ENCODE measurements around the gene IL1B. TPM values are rescaled to one million over a fixed set of nuclear protein-coding genes. Genes with fewer than 3 reads are reported as not detected.
"Not testable (repeated sequence)": the region's sequence is repeated elsewhere in the genome, so short reads cannot be mapped to it uniquely, and the experiment has no call there.

The IL1B gene
- 8.2 TPM for total RNA-seq
- long read RNA-seq, partial matches to known transcripts: 1 of 5 reads
- long read RNA-seq, other reads (novel, unspliced or antisense): 3 of 5 reads

DNA sequence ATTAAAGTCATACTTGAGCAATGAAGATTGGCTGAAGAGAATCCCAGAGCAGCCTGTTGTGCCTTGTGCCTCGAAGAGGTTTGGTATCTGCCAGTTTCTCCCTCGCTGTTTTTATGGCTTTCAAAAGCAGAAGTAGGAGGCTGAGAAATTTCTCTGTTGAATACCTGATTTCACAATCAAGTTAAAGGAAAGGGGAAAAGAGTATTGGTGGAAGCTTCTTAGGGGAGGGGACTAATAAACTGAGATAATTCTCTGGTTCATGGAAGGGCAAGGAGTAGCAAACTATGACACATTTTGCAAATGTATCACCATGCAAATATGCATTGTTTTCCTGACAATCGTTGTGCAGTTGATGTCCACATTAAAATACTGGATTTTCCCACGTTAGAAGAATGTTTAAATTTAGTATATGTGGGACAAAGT, at the start of gene IL1B:
Gene IL1B, minus strand, starts transcription at position 85 of the 423 bp plus-strand sequence. CDS start 550 bp downstream, outside the sequence.
- DNase-seq (ENCODE audit: low spot score): no peak

DNA sequence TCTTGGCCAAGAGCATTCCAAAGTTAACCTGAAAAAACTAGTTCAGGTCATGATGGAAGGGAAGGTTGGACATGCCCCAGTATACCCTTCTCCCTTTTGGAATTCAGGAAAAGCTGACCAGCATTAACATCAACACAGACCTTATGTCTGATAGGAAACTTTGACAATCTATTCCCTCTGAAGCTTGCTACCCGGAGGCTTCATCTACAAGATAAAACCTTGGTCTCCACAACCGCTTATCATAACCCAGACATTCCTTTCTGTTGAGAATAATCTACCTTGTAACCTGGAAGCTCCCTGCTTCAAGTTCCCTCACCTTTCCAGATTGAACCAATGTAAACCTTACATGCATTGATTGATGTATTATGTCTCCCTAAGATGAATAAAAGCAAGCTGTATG, 49.7 kb upstream of the IL1B start:
- no peak for DNase-seq (ENCODE audit: low spot score)

DNA sequence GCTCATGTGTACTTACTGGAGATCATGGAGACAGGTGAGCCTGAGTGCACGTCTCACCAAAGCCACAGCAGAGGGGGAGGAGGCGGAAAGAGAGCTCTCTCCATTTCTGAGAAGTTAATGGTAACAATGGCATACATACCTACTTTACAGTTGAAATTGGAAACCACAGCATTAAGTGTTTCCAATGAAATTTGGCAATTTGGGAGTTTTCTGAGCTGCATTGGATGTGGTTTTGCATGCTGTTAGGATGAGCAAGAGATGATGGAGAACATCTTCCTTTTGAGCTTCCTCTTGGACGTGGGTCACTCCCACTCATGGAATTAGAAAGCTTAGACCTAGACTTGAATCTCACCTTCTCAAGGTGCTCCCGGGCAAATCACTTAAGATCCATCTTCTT, 48.9 kb upstream of the IL1B start:
- no peak for DNase-seq (ENCODE audit: low spot score)

DNA sequence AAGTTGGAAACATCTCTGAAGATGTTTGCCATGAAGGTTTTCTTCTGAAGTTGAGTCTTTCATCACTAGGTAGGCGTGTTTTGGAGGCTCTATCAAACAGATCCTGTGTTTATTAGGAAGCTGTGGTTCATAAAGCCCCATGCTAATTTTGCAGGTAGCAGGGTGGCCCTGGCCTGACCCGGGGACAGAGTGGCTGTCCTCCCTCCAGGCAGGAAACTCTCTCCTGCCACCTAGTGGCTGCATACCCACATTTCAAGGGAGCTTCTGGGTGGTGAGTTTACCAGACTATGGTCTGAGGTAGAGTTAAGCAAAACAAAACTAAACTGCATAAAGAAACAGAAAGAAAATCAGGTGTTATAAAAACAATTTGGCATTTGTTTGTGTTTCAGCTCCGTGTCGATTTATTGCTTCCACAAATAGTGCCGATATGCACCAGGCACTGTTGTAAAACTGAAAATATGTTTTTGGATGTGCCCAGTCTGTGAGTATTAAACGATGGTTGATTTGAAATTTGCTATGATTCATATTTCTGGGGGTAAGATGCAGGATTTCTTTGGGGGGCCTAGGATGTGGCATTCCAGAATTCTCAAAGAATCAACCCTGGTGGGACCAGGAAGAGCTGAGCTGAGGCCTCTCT, 48.4 kb upstream of the IL1B start:
- DNase-seq (ENCODE audit: low spot score): no peak

DNA sequence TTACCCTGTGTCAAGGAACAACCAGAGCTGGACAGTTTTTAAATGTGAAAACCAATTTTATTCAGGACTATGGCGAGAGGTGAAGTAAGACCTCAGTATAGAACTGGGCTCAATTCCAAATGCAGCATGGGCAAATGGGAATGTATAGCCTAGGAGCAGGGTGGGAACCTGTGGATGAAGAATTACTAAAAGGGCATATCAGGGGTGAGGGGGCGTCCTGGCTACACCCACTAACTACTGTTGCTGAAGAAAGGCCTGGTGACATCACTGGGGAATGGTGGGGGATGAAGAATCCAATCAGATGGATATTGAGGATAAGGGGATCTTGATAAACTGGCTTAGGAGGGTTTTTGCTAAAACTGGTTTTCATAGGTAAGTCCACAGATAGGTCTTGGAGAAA, 47.1 kb upstream of the IL1B start:
- no peak for DNase-seq (ENCODE audit: low spot score)

DNA sequence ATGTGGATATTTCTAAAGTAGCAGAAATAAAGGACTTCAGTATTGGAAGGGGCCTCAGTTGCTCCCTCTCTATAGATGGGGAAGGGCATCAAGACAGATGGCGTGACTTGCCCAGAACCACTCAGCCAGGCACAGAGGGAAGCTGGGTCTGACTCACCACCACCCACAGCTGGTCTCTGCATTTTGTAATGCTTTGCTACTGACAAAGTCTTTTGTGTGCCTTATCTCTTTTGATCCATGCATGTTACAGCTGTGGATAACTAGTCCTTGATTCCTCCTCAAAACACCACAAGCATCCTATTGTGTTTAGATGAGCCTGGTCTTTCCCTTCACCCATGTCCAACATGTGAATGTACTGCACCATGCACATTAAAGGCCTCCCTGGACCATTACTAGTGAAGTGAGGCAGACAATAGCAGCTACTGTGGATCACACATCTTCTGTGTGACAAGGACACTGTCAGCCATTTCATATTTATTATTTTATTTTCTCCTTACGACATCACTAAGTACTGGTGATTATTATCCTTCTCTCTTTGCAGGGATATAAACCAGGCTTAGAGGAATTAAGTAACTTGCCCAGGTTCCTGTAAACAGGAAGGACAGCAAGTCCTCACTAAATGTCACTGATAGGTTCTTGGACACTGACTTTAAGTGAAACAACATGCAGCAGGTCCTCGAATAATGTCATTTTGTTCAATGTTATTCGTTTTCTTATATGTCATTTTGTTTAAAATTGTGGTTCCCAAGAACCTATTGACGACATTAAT, 44.8 kb upstream of the IL1B start:
- DNase-seq (ENCODE audit: low spot score): no peak

DNA sequence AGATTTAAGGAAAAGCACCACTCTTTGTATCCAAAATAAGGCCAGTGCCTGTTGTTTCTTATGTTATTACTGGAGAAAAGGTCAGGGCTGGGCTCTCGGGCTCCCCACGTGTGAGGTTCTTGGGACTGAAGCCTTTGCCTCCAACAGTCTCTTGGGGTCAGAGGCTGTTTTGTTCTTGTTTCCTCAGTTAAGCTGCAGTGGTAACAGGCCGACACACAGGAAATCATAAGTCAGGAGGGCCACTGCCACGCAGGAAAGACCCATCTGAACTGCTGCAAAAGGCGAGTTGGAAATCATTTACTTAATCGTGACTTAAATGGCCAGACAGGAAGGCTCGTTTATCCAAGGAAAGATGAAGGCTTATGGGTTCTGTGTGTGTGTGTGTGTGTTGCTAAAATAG, 44.1 kb upstream of the IL1B start:
- DNase-seq (ENCODE audit: low spot score): no peak

DNA sequence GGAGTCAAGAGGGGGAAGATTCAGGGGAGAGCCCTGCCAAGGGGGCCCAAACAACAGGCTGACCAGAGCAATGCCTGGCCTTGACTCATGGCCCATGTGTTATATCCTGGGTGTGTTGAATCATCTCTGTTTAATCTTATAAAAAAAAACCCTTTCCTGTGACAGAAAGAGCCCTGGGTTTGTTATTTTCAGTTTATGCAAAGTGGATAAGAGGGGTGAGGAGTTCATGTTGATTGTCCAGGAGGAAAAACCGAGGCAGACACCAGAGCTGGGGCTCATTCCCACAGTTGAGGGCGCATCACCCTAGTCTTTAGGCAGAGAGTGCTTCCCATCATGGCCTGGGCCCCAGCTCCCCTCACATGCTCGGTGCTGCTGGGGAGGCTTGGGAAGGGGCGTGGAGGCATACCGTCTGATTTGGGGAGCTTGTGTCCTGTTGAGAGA, 43.5 kb upstream of the IL1B start:
- DNase-seq (ENCODE audit: low spot score): no peak

DNA sequence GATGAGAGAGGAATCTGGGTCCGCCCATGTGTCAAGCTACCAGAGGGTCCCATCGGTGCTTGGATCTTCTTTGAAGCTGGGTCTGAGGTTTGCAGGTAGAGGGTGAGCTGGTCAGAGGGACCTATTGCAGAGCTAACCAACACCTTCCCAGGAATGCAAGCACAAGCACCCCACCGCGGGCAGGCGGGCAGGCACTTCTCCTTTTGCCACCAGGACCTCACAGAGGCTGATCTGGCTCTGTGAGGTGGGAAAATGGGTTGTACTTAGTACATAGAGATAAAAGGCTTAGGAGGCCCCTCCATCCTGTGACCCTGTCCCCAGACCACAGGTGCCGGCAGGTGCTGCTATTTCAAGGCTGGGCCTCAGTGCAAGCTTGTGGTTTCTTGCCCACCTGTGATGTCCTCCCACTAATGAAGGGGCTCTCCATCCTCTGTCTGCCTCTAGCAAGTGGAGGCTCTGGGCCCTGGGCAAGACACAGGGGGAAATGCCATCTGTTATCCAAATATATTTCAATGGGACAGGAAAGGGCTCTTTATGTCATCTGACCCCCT, 43.0 kb upstream of the IL1B start:
- DNase-seq (ENCODE audit: low spot score): no peak

DNA sequence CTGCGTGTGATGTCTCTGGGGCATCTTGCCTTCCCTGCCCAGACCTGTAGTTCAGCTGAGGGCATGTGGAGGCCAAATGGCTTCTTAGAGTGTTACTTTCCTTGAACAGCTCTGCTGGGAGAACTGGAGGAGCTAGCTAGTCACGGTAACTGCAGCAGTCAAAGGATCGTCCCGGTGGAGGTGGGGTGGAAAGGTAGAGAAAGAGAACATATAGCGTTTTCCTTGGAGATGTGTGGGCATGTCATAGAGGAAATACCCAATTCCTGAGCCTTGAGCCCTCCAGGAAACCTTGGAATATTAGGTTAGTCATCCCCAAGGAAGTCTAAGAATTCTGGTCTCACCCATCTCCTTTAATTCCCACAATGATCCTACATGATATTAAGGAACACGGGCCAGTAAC, 40.8 kb upstream of the IL1B start:
- no peak for DNase-seq (ENCODE audit: low spot score)

DNA sequence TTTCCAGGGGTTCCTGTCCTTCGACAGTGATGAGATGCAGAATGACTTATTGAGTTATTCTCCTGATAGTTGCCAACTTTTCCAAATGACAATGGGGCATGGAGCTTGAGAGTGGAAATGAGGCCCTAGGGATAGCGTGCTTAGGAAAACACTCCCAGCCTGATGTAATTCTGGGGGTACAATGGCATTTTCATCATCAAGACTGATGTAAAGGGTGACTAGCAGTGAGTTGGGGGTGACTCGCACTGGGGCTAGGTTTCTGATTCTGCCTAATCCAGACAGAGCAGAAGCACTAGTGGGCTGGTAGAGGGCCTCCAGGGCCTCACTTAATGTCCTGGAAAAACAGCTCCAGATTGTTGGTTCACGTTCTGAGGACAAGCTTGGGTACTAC, 40.4 kb upstream of the IL1B start:
- no peak for DNase-seq (ENCODE audit: low spot score)

DNA sequence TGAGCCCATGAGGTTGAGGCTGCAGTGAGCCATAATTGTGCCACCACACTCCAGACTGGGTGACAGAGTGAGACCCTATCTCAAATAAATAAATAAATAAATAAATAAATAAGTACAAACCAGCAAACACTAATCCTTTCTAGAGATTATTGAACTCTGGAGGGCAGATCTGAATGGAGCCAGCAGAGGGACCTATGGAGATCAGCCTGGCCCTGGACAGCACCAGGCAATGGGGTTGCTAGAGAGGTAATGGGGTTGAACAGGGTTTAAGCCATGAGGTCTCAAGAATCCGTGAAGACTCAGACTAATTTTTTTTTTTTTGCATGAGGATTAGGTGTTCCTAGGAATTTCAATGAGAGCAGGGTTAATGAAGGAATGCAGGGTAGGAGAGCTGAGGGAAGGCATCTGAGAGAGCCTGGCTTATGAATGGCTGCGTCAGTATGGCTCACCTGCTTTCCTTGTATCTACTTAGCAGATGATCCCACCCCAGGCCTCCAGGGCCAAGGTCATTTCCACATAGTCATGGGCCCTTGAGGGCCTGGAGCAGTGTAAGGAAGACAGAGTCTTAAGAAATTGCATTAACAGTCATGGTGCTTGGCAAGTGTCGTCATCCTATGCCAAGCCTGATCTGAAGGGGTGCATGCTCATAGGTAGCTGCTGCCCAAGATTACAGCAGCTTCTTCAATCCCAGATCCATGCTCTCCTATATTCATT, 39.8 kb upstream of the IL1B start:
- DNase-seq (ENCODE audit: low spot score): no peak

DNA sequence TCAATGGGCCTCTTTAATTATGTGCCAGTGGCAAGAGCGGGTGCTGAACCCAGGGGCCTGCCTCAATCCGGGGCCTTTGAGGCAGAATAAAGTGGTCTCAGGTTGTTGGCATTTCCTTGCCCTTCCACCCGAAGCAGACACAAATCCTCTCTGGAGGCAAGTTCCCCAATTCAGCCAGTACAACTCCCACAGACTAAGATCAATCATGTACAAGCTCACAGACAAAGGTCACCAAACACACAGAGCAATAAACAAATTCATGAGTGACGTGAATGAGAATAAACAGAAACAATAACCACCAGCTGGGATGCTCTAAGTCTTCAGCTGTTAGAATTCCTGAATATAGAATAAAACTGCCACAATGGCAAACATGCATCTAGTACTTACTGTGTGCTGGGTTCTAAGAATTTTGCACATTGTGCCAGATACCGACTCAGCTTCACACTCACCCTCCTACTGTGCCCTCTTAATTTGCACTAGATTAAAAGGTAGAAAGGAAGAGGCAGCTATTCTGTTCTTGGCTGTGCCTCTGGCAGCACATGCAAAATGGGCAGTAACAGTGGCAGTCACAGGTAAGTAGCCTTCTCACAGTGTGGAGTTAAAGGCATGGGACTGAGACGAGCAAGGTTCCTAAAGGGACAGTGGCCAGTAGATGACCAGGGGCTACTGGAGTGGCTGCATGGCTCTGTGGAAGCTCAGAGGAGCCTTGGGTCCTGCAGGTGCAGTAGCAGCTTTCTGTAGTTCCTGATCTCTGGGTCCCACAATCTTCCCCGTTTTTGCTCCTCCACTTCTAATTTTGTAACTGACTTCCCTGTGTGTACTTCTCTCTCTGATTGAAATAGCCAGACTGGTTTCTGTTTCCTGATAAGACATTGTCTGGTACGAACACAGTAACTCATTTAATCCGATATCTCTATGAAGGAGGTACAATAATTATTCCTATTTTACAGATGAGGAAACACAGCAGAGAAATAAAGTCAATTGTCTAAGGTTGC, 34.6 kb upstream of the IL1B start:
- DNase-seq (ENCODE audit: low spot score): no peak

DNA sequence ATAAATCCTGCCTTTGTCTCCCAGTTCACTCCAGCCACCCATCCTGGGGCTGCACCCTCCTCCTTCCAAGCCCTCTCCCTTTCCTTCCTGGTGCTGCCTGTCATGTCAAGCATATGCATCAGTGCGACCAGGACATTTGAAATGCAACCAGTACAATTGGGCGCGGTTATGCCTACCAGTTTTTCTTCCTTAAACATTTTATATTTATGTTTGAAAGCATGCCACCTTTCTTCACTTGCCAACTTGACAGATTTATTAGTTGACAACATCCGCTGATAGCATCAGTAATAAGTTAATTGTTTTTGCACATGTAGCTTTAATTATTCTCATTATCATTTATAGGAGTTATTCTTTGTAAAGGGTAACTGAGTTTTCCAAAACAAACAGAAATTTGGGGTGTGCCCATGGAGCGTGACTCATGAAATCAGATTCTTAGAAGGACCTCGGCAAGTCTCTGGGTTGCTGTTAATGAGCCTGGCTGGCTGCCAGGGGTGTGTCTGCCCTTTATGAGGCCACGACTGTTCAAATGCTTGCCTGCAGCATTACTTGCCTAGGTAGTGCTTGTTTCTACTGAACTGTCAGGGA, 32.8 kb upstream of the IL1B start:
- no peak for DNase-seq (ENCODE audit: low spot score)

DNA sequence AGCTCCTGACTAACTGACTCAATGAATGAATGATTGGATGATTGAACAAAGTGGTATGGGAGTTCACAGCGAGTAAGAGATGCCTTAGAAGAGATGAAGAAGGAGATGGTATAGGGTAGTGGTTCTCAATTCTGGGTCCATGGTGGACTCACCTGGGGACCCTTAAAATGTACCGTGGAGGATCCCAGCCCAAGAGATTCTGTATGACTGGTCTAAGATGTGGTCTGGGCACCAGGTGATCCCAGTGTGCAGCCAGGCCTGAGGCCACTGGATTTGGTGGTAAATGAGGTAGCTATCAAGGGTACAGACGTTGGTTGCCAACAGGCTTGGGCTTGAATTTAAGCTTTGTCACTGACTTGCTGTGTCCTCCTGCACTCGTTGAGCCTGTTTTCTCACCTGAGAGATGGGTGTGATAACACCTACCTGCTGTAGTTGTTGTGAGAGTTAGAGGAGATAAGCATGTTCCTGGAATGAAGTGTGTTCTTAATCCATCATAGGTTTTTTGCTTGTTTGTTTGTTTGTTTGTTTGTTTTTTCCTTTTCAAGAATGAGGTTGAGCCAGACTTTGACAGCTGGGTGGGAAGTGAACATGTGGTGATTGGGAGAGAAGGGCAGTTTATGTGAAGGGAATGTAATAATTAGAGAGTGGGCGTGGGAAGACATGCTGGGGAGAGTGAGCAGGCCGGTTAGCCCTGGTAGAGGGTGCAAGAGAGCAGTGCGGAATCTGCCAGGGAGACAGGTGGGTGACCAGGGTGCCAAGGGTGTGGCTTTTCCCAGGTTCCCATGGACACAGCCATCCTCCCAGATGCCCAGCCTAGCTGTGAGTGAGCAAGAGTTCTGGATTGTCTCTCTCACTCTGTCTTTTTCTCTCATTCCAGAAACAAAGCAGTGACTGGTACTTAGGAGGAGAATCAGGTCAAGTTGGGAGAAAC, 31.4 kb upstream of the IL1B start:
- DNase-seq (ENCODE audit: low spot score): no peak

DNA sequence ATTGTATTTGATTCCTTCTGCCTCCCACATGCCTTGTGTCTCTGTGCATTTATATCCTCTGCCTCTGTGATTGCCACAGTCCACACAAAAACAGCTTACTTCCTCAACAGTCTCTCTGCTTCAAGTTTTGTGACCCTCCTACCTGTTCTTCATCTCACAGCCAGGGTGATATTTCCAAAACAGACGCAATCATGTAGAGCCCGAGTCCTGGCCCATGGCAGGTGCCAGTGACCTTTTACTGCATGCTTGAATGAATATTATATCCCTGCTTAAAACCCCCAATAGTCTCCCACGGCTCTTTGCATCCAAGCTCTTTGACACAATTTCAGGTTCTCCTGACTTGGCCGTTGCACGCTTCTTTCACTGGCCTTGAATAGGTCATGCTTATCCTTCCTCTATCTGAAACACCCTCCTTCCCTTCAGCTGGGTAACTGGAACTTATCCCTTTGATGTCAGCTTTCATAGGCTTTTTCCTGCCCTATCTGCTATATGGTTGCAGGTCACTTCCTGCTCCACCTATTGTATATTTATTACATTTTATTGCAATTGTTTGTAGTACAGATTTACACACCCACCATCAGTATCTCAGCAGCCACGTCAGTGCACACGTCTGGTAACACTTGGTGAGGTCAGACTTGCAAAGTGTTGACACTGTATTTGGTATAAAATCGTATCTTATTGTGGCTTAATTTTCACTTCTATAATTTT, 29.7 kb upstream of the IL1B start:
- DNase-seq (ENCODE audit: low spot score): no peak

DNA sequence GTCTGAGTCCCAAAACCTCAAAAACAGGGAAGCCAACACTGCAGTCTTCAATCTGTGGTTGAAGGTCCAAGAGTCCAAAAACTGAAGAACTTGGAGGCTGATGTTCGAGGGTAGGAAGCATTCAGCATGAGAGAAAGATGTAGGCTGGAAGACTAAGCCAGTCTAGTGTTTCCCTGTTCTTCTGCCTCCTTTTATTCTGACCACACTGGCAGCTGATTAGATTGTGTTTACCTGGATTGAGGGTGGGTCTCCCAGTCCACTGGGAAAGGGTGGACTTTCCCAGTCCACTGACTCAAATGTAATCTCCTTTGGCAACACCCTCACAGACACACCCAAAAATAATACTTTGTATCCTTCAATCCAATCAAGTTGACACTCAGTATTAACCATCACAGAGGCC, 27.5 kb upstream of the IL1B start:
- DNase-seq (ENCODE audit: low spot score): no peak

DNA sequence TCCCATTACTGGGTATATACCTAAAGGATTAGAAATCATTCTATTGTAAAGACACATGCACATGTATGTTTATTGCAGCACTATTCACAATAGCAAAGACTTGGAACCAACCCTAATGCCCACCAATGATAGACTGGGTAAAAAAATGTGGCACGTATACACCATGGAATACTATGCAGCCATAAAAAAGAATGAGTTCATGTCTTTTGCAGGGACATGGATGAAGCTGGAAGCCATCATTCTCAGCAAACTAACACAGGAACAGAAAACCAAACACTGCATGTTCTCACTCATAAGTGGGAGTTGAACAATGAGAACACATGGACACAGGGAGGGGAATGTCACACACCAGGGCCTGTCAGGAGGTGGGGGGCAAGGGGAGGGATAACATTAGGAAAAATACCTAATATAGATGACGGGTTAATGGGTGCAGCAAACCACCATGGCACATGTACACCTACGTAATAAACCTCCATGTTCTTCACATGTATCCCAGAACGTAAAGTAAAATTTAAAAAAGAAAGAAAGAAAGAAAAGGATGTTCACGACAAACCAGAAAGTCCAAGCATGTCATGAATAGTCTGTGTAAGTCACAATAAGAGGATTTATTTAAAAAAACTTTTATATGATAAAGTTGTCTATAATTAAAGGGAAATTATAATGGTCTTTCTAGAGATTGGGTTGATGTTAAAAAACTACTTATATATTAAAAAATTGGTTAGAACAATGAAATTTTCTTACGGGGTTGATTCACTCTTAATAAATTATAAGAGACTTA, 23.0 kb upstream of the IL1B start:
- DNase-seq (ENCODE audit: low spot score): not testable (repeated sequence)

All from mesenteric fat pad (tissue), 1 donor.